SIG-M5 treated with dmso at 0.1 percent for 504 hours (cell line): ENCODE data around the gene PAGR1.
"Not testable (repeated sequence)": the region's sequence is repeated elsewhere in the genome, so short reads cannot be mapped to it uniquely, and the experiment has no call there.

Source experiments
- DNase-seq: peaks from one replicate; lab custom pipeline; 2025; ENCODE audit not compliant: unreplicated experiment; lab: John Stamatoyannopoulos, UW

PAGR1 gene

DNA sequence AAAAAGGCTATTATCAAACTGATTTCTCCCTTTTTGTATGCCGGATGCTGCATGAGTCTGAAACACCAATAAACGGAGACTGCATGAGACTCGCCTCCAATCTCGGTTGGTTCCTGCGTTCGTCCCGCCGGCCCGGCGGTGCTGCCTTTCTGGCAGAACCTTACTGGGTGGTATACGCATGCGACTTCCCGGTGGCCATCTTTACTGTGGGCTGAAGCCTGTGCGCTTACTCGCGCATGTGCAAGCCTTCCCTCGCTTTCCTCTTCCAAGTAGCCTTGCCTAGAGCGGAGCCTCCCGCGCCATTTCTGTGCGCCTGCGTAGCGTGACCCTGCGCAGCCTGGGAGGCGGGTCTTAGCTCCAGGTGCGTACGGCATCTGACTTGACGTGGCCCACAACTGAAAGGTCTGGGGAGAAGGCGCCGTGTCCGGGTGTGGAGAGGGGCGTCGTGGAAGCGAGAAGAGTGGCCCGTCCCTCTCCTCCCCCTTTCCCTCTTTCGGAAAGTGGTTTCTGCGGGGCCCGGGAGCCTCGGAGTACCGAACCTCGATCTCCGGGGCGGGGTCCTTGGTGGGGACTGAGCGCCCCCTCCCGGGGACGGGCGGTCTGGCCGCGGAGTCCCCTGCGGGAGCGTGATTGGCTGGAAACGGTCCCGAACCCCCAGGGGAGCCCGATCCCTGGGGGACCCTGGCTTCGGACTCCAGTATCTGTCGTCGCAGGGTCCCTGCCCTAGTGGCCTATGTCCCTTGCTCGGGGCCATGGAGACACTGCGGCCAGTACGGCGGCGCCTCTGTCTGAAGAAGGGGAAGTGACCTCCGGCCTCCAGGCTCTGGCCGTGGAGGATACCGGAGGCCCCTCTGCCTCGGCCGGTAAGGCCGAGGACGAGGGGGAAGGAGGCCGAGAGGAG lies at the start of gene PAGR1:
Gene PAGR1, plus strand, starts transcription at position 360 of the 901 bp plus-strand sequence. Its CDS starts 374 bp downstream, at position 734.
- DNase-seq, result peak; percentile 99

DNA sequence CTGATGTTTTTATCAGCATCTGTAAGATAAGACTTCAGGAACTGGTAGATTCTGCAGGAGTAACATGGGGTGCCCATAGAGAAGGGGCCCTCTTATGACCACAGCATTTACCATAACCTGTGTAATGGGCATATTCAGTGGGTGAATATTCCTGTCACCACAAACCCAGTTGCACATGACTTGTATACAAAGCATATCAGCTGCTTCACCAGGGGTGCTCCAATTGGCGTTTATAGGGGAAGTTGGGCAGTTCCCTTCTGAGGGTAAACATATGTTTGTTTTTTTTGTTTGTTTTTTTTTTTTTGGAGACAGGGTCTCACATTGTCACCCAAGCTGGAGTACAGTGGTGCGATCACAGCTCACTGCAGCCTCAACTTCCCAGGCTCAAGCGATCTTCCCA lies 49.4 kb upstream of the PAGR1 start:
- no peak for DNase-seq

DNA sequence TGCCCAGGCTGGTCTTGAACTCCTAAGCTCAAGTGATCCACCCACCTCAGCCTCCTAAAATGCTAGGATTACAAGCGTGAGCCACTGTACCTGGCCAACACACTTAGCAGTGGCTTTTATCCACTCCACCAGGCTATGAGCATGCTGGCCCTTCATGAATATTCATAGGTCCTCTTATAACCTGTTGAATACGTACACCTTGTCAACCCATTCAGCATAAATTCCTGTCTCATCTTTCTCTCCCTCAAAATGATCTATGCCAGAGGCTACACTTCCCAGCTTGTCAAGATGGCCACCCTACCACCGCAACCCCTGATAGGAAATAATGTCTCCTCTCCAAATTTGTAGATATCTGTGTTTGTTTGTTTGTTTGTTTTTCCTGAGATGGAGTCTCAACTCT lies 48.9 kb upstream of the PAGR1 start:
- DNase-seq, result no peak

DNA sequence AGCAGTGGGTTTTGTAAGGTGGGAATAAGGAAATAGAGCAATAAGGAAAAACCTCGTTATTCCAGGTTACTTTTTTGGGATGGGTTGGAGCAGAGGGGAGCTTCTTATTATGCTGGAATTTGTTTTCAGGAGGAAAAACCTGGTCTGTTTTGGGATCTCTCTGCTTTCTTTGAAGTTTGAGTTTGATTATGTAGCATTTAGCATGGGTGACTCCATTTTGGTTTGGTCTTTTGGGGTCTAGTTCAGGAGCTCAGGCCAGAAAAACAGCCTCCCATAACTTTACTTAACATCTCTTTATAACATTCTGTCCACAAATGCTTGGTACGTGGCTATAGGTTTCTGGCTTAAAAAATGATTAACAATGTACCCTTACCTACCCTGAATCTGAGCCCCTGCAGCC lies 46.4 kb upstream of the PAGR1 start:
- no peak for DNase-seq

DNA sequence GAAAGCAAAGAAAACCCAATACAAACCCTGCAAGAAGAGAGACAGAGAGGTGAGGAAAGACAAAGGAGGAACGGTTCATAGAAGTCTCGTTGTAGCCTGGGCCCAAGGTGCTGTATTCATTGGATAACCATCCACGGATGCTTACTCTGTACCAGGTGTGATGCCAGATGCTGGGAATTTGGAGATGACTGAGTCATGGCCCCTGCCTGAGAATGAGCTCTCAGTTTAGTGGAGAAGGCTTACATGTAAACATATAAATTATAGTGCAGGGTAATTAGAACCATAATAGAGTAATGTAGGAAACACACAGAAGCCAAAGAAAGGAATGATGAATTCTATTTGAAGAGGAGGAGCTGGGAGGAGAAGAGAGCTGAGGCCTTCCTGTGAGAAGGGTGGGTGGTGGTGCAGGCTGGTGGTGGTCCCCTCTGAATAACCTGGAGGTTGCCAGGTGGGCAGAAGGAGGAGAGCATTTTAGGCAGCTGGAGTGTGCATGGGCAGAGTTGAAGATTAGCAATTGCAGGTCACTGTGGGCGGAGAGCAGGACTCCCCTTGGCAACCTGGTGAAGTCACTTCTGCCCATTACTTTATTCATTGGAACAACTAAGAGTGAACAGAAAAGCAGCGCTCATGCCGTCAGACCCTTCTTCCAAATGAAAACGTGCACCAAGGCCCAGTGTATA lies 45.6 kb upstream of the PAGR1 start:
- DNase-seq, result no peak

DNA sequence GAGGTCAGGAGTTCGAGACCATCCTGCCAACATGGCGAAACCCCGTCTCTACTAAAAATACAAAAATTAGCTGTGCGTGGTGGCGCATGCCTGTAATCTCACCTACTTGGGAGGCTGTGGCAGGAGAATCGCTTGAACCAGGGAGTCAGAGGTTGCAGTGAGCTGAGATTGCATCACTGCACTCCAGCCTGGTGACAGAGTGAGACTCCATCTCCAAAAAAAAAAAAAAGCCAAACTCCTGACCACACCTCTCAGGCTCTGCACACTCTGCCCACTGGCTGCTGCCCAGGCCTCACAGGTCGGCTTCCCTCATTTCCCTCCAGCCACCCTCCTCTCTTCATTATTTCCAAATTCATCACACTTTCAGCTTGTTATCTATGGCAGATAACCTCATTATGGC lies 43.6 kb upstream of the PAGR1 start:
- not testable (repeated sequence) for DNase-seq

DNA sequence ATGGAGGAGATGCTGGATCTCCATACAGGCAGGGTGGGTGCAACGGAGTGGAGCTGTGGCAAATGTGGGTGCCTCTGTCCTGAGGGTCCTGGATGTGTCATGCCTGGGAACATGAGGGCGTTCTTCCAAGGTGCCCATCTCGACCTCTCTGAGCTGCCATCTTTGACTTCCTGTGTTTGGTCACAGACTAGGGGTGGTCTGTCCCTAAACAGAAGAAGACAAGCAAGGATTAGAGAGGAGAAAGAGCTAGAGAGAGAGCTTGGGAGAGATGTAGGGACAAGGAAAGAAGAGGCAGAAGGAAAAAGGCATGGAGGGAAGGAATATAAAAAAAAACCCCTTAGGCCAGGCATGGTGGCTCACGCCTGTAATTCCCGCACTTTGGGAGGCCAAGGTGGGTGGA lies 41.2 kb upstream of the PAGR1 start:
- DNase-seq, result no peak

DNA sequence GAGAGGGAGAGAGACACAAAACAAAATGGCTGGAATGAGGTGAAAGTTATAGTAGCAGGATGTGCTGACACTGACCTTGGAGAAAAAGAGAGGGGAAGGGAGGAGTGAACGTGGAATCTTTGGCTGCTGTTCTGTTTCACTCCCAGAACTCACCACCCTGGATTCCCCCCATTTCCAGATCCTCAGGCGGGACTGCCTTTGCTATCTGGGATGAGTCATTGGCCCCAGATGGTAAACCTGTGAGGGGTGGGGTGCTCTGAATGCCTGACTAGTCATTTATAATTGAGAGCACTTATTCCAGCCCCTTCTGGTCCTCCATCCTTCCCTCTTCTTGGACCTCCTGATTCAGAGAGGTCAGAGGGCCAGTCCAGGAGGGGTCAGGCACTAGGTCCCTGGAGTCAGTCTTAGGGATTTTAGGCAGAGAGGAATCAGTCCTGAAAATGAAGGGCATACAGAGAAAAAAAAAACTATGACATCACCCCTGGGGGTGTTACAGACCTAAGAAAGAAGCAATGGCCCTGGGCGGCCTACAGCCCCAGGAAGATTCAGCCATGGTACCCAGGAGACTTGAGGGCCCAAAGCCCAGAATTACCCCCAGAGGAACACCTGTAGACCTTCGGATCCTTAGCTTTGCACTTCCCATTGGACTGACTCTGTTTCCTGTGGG lies 40.1 kb upstream of the PAGR1 start:
- DNase-seq, result no peak

DNA sequence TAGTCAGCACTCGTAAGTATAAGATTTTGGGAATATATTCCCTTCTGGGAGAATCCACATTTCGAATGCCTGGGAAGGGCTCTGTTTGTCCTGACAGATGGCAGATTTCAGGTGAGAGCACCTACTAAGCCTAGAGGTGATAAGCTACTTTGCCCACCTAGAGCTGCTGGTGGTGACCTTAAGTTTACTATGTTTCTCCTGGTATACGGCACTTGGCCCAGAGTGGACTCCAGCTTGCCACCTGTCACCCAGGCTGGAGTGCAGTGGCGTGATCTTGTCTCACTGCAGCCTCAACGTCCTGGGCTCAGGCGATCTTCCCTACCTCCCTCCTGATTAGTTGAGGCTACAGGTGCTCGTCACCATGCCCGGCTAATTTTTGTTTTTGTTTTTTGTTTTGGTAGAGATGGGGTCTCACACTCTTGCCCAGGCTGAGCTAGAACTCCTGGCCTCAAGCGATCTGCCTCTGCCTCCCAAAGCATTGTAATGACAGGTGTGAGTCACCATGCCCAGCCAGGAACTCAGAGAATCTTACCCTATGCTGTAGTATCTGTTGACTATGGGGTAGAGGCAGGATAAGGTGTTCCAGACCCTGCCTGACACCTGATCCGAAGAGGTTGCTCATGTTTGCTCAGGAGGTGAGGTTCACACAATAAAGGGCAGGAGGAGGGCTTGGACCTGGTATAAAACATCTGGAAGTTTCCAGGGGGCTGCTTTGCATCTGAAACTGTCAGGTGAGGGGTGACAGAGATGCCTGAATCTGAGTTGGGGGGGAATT lies 38.2 kb upstream of the PAGR1 start, which contains the start of gene ZG16:
Gene ZG16, plus strand, starts transcription at position 681 of the 775 bp plus-strand sequence. CDS start 1,011 bp downstream, outside the sequence.
- DNase-seq, result no peak

DNA sequence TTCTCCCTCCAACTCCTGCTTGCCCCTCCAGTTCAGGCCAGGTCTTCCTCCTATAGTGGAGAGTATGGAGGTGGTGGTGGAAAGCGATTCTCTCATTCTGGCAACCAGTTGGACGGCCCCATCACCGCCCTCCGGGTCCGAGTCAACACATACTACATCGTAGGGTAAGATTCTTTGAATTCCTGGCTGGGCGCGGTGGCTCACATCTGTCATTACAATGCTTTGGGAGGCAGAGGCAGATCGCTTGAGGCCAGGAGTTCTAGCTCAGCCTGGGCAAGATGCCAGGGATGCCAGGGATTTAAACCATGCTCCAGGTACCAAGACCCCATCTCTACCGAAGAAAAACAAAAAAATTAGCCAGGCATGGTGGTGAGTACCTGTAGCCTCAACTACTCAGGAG lies 36.5 kb upstream of the PAGR1 start:
- DNase-seq, result no peak

DNA sequence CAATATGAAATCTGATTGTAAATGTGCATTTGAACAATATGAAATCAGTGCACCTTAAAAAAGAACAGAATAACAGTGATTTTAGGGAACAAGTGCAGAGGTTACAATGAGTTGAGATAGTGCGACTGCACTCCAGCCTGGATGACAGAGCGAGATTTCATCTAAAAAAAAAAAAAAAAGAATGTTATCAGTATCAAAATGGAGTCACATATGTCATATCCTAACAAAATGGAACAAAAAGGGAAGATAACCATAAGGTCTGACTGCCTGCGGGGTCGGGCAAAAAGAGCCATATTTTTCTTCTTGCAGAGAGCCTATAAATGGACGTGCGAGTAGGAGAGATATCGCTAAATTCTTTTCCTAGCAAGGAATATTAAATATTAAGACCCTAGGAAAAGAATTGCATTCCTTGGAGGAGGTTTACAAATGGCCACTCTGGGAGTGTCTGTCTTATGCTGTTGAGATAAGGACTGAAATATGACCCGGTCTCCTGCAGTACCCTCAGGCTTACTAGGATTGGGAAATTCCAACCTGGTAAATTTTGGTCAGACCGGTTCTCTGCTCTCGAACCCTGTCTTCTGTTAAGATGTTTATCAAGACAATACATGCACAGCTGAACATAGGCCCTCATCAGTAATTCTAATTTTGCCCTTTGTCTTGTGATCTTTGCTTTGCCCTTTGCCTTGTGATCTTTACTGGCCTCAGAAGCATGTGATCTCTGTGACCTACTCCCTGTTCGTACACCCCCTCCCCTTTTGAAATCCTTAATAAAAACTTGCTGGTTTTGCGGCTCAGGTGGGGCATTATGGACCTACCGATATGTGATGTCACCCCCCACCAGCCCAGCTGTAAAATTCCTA lies 32.6 kb upstream of the PAGR1 start:
- not testable (repeated sequence) for DNase-seq

DNA sequence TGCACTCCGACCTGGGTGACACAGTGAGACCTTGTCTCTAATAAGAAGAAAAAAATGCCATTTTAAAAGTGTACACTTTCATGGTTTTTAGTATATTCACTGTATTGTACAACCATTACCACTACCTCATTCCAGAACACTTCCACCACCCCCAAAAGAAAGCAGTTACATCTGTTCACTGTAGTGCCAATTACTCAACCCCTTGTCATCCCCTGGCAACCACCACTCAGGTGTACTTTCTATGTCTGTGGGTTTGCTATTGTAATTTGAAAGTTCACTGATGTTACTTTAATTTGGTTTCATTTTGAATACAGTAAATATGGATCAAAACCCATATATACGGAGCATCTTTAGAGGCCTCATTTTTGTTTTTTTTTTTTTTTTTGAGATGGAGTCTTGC lies 31.8 kb upstream of the PAGR1 start:
- DNase-seq, result no peak

DNA sequence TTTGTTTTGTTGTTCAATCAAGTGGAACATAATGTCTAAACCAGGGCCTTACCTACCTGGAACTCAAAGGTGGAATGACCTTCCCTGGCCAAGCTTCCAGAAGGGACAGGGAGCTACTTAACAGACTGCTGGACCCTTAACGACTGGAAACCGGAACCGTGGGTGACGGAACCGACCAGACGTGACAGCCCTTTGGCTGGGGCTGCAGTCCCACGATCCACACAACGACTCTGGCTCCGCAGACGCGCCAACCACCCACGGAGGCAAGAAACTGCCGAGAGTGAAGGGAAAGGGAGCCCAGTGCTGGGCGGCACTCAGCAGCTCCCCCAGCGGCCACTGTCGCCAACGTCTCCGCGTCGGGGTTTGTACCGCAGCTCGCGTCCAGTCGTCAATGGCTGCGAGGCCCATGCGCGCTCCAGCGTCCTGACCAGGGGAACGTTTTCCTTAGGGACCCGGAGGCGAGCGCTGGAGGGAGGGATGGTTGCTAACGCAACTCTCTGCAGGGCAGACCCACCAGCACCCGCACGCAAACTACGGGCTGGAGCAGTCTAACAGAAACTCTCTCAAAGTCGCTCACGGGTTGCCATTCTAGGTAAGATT lies 31.0 kb upstream of the PAGR1 start:
- DNase-seq, result no peak

DNA sequence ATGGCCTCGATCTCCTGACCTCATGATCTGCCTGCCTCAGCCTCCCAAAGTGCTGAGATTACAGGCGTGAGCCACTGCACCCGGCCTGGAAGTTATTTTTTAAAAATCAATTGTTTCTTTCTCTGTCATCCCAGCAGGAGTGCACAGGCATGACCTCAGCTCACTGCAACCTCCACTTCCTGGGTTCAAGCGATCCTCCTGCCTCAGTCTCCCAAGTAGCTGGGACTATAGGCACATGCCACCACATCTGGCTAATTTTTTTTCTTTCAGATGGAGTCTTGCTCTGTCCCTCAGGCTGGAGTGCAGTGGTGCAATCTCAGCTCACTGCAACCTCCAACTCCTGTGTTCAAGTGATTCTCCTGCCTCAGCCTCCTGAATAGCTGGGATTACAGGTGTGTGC lies 28.8 kb upstream of the PAGR1 start:
- DNase-seq, result not testable (repeated sequence)

DNA sequence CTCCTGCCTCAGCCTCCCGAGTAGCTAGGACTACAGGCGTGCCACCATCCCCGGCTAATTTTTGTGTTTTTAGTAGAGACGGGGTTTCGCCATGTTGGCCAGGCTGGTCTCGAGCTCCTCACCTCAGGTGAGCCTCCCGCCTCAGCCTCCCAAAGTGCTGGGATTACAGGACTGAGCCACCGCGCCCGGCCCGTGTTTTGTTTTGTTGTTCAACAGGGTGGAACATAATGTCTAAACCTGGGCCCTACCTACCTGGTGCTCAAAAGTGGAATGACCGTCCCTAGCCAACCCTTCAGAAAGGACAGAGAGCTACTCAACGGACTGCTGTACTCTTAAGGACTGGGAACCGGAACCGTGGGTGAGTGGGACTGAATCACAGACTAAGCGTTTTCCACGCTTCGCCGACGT lies 26.2 kb upstream of the PAGR1 start:
- no peak for DNase-seq

DNA sequence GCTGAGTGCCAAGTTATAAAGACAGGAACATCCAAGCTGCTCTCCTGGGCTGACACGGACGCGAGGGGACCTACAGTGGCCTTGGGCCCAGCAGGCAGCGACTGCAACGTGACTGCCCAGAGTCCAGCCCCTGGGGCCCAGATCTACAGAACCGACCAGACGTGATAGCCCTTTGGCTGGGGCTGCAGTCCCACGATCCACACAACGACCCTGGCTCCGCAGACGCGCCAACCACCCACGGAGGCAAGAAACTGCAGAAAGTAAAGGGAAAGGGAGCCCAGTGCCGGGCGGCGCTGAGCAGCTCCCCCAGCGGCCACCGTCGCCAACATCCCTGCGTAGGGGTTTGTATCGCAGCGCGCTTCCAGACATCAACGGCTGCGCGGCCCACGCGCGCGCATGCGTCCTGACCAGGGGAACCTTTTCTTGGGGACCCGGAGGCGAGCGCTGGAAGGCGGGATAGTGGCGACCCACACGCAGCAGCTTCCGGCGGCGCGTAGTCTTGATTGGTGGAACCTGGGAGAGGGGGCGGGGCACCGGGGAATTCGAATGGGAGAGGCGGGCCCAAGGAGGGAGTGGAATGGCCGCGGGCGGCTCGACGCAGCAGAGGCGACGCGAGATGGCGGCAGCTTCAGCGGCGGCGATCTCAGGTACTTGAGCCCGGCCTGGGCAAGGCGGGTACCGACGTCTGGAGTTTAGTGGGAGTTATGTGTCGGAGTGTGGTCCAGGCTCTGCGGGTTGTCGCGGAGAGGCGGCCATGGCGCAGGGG lies 25.6 kb upstream of the PAGR1 start, which contains the start of gene KIF22:
Gene KIF22, plus strand, starts transcription at position 569 of the 766 bp plus-strand sequence. Its CDS starts 9 bp downstream, at position 578.
- DNase-seq, result peak; percentile 97

DNA sequence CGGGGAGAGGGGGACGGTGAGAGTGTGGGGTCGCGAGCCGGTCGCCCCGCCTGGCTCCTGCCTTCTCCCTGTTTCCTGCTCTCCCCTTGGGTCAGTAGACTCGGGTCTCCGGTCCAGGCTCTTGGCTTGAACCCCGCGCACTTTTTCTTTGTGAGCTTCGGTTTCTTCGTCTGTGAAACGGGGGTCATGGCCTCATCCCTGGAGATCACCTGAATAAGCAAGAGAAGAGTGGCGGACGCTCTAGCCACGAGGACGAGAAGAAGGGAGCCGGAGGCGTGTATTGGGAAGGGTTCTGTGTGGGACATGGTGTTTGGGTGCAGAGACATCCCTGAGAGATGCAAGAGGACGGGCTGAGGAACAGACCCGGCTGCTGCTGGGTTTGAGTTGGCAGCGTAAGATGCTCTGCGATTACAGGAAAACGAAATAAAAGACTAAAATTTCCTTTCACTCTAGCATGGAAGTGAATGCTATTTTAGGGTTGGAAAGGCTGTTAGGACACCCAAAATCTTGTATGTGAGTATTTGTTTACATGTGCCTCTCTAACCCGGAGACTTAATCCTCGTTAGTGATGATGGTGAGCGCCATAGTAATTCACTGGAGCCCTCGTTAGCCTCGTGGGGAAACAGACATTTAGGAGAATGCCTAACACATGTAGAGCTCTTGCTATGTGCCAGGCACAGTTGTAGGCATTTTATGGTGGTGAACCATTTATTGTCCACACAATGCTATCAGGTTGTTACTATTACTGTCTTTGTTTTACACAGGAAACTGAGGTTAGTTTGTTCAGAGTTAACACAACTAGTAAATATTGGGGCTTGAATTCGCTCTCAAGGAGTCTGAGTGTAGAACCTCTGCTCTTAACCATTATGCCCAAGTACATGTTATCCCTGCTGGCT lies 24.8 kb upstream of the PAGR1 start:
- no peak for DNase-seq
